Measurements from ENCODE around the gene PICALM. TPM values are rescaled to one million over a fixed set of nuclear protein-coding genes. Genes with fewer than 3 reads are reported as not detected.
A peak's percentile ranks its signal among the peaks of the same experiment; 100 is the strongest.

Gene PICALM
- total RNA-seq, 1 donor from 2014 or later = 328 TPM

DNA sequence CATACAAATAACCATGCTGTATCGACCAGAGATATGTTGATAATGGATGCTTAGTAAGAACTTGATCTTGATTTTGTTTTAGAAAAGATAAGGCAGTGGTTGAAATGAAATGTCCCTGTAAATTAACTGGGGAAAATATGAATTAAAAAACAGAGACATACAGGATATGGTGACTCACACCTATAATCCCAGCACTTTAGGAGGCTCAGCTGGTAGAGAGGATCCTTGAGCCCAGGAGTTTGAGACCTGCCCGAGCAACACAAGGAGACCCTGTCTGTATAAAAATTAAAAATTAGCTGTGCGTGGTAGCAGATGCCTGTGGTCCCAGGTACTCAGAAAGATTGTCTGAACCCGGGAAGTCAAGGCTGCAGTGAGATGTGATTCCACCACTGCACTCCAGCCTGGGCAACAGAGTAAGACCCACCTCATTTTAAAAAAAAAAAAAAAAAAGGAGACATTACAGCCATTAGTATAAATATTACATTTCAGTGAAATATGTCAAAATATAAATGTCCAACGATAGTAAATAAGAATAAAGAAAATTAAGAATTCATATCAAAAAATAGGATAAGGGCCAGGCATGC is 4.6 kb downstream of the PICALM start:
- TF ChIP-seq CTCF (IDR thresholded peaks at IDR 0.05) = no peak
- Mint-ChIP-seq H3K27me3 (ENCODE audit: low read depth) (no peaks in the 10 kb centered on the region), H3K36me3 (ENCODE audit: low read depth) (peaks cover 11% of the 10 kb centered on the region), H3K9me3 (ENCODE audit: low read depth) (peaks cover 3% of the 10 kb centered on the region), H3K4me1 (ENCODE audit: low read depth) (peaks cover 62% of the 10 kb centered on the region), H3K4me3 (ENCODE audit: unreplicated experiment) (peak overlapping the region; percentile 100), H3K27ac (ENCODE audit: unreplicated experiment) (peak overlapping the region; percentile 100)
- no peak for DNase-seq (ENCODE audit: low spot score)

DNA sequence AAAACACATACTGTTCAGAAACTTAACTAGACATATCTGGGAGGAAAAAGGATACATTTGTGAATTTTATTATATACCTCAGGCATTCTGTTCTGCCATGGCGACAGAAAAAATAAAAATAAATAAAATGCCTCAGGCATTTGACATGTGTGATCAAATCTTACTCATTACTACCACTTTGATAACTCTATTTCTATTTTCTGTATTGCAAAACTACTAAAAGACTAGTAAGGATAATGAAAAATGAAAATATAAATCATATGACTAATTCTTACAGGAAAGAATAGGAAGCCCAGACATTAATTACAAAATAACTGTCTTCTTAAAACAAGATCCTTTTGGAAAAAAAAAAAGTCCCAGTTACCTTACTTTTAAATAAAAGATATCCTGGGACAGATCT is 5.3 kb downstream of the PICALM start:
- peak overlapping the region; percentile 100 for H3K27ac Mint-ChIP-seq (ENCODE audit: unreplicated experiment)
- peaks cover 11% of the 10 kb centered on the region for H3K36me3 Mint-ChIP-seq (ENCODE audit: low read depth)
- no peaks in the 10 kb centered on the region for H3K27me3 Mint-ChIP-seq (ENCODE audit: low read depth)
- H3K4me1 Mint-ChIP-seq (ENCODE audit: low read depth) = peaks cover 69% of the 10 kb centered on the region
- DNase-seq (ENCODE audit: low spot score) = no peak
- peak overlapping the region; percentile 100 for H3K4me3 Mint-ChIP-seq (ENCODE audit: unreplicated experiment)
- TF ChIP-seq CTCF (IDR thresholded peaks at IDR 0.05) = no peak
- peaks cover 3% of the 10 kb centered on the region for H3K9me3 Mint-ChIP-seq (ENCODE audit: low read depth)

GRCh38 chr11:86062719-86063118 is 6.2 kb downstream of the PICALM start:
- H3K9me3 Mint-ChIP-seq (ENCODE audit: low read depth) = peaks cover 3% of the 10 kb centered on the region
- no peak for DNase-seq (ENCODE audit: low spot score)
- H3K4me3 Mint-ChIP-seq (ENCODE audit: unreplicated experiment) = peak overlapping the region; percentile 37
- H3K4me1 Mint-ChIP-seq (ENCODE audit: low read depth) = peaks cover 78% of the 10 kb centered on the region
- no peak for TF ChIP-seq CTCF (IDR thresholded peaks at IDR 0.05)
- peak overlapping the region; percentile 100 for H3K27ac Mint-ChIP-seq (ENCODE audit: unreplicated experiment)
- peaks cover 4% of the 10 kb centered on the region for H3K36me3 Mint-ChIP-seq (ENCODE audit: low read depth)
- H3K27me3 Mint-ChIP-seq (ENCODE audit: low read depth) = no peaks in the 10 kb centered on the region

GRCh38 chr11:86061483-86062205 is 7.2 kb downstream of the PICALM start:
- H3K27ac Mint-ChIP-seq (ENCODE audit: unreplicated experiment) = peak overlapping the region; percentile 100
- DNase-seq (ENCODE audit: low spot score) = no peak
- peaks cover 5% of the 10 kb centered on the region for H3K36me3 Mint-ChIP-seq (ENCODE audit: low read depth)
- peak overlapping the region; percentile 49 for H3K4me3 Mint-ChIP-seq (ENCODE audit: unreplicated experiment)
- no peak for TF ChIP-seq CTCF (IDR thresholded peaks at IDR 0.05)
- H3K9me3 Mint-ChIP-seq (ENCODE audit: low read depth) = peaks cover 3% of the 10 kb centered on the region
- no peaks in the 10 kb centered on the region for H3K27me3 Mint-ChIP-seq (ENCODE audit: low read depth)
- H3K4me1 Mint-ChIP-seq (ENCODE audit: low read depth) = peaks cover 86% of the 10 kb centered on the region

GRCh38 chr11:86060544-86060943 is 8.3 kb downstream of the PICALM start:
- Mint-ChIP-seq H3K36me3 (ENCODE audit: low read depth) (peaks cover 3% of the 10 kb centered on the region), H3K4me3 (ENCODE audit: unreplicated experiment) (peak overlapping the region; percentile 4), H3K27ac (ENCODE audit: unreplicated experiment) (peak overlapping the region; percentile 78), H3K9me3 (ENCODE audit: low read depth) (peaks cover 3% of the 10 kb centered on the region), H3K4me1 (ENCODE audit: low read depth) (peaks cover 94% of the 10 kb centered on the region), H3K27me3 (ENCODE audit: low read depth) (no peaks in the 10 kb centered on the region)
- TF ChIP-seq CTCF (IDR thresholded peaks at IDR 0.05) = no peak
- no peak for DNase-seq (ENCODE audit: low spot score)
